ENCODE data around the gene KRTAP4-3.
"Not testable (repeated sequence)": the region's sequence is repeated elsewhere in the genome, so short reads cannot be mapped to it uniquely, and the experiment has no call there.

The KRTAP4-3 gene

DNA sequence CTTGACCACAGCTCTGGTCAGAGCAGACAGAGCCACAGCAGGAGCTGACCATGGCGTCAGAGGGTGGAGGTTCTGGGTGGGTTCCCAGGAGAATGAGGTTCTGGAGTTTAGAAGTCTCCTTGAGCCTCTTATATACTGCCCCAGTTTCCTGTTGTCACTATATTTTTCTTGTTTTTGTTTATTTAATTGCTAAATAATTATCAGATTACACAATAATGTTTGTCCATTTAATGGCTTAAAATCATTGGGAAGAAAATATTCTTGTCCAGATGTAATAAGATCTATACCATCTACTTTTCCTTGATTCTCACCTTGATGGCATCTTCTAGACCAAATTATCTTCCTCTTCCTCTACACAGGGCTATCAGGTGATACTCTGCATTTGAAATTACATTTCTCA is at the start of gene KRTAP4-3:
KRTAP4-3 (minus strand) TSS at position 101 of the 400 bp plus-strand sequence; CDS start at position 52, 49 bp downstream.
- DNase-seq, result no peak

DNA sequence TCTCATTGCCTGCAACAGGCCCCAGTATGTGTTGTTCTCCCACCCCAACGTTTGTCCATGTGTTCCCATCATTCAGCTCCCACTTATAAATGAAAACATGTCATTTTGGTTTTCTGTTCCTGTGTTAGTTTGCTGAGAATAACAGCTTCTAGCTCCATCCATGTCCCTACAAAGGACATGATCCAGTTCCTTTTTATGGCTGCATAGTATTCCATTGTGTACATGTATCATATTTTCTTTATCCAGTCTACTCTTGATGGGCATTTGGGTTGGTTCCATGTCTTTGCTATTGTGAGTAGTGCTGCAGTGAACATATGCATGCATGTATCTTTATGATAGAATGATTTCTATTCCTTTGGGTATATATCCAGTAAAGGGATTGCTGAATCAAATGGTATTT is 47.7 kb upstream of the KRTAP4-3 start:
- DNase-seq, result no peak

DNA sequence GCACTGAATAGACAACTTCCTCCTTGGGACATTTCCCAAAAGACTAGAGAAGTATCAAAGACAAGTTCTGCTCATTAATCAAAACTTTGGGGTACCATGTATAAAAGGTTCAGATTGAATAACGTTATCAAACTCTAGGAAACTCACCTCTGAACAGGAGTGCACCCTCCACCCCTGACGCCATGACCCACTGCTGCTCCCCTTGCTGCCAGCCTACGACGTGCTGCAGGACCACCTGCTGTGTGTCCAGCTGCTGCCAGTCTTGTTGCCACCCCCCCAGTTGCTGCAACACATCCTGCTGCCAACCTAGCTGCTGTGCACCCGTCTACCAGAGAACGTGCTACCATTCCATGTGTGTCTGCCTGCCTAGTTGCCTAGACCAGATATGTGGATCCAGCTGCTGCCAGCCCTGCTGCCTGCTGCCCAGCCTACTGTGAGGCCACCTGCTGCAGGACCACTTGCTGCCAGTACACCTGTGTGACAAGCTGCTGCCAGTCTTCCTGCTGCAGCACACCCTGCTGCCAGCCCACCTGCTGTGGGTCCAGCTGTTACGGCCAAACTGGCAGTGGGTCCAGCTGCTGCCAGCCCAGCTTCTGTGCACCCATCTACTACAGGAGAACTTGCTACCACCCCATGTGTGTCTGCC is 44.6 kb upstream of the KRTAP4-3 start:
- no peak for DNase-seq

DNA sequence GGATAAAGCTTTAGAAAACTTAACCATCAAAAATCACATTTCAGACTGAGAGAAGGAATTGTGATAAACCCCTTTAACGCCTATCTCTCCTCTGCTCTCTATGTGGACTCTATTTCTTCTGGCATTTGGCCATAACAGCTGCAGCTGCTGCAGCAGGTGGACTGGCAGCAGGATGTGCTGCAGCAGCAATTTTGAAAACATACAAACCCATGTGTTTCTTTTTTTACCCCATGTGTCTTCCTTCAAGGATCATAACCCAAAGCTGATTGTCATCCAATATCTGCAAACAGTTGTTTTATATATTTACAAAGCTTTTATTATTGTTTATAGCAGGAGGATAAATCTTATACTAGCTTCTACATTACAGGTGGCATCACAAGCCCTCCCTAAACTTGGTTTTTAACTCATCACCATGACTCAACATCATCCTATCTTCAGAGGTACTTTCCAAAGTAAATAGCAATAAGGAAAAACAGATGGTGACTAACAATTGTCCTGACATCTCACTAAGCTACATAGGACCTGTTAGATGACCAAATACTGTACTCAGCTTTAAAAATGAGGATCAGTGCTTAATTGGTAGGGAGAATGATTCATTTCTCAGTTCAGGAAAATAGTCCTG is 43.9 kb upstream of the KRTAP4-3 start:
- no peak for DNase-seq

DNA sequence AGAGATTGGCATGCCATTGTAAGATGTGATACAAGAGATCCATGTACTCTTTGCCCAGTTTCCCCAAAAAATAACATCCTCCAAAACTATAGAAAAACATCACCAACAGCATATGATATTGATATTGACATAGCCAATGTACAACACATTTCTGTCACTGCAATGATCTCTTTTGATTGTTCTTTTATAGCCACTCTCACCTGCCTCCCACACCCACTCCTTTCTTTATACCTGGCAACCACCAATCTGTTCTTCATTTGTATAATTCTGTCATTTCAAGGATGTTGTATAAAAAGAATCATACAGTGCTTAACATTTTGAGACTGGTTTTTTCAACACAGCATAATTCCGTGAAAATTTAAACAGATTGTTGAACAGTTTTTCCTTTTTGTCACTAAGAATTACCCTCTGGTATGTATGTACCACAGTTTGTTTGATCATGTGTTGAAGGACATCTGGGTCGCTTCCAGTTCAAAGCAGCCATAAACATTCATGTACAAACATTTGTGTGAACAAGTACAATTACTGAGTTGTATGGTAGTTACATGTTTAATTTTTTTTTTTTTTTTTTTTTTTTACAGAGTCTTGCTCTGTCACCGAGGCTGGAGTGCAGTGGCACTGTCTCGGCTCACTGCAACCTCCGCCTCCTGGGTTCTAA is 31.5 kb upstream of the KRTAP4-3 start:
- no peak for DNase-seq

DNA sequence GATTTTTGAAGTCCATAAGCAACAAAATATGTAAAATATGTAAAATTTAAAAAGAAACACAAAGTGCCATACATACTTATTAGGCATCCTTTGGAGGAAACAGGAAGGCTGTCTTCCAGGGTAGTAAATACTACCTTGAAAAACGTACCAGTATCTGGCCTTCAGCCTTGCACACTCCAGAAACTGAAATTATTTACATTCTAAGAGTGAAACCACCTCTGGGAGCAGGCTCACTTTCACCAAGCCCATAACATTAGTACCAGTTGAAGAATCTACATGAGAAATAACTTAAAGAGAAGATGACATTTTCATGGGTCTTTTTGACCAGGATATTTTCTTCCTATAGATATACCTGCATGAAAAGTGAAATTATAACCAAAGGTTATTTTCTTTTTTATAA is 28.0 kb upstream of the KRTAP4-3 start:
- DNase-seq, result no peak

DNA sequence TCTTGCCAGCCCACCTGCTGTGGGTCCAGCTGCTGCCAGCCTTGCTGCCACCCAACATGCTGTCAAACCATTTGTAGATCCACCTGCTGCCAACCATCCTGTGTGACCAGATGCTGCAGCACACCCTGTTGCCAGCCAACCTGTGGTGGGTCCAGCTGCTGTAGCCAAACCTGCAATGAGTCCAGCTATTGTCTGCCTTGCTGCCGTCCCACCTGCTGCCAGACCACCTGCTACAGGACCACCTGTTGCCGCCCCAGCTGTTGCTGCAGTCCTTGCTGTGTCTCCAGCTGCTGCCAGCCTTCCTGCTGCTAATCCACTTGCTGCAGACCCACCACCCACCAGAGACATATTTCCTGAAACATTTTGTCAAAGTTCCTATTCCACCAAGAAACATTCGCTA is 22.3 kb upstream of the KRTAP4-3 start:
- DNase-seq, result no peak

DNA sequence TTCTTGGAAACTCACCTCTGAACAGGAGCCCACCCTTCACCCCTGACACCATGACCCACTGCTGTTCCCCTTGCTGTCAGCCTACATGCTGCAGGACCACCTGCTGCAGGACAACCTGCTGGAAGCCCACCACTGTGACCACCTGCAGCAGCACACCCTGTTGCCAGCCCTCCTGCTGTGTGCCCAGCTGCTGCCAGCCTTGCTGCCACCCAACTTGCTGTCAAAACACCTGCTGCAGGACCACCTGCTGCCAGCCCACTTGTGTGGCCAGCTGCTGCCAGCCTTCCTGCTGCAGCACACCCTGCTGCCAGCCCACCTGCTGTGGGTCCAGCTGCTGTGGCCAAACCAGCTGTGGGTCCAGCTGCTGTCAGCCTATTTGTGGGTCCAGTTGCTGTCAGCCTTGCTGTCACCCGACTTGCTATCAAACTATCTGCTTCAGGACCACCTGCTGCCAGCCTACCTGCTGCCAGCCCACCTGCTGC is 21.9 kb upstream of the KRTAP4-3 start, which contains the start of gene KRTAP9-1:
KRTAP9-1 (plus strand) TSS at position 51 of the 482 bp plus-strand sequence; CDS start at position 51, 0 bp downstream.
- not testable (repeated sequence) for DNase-seq

DNA sequence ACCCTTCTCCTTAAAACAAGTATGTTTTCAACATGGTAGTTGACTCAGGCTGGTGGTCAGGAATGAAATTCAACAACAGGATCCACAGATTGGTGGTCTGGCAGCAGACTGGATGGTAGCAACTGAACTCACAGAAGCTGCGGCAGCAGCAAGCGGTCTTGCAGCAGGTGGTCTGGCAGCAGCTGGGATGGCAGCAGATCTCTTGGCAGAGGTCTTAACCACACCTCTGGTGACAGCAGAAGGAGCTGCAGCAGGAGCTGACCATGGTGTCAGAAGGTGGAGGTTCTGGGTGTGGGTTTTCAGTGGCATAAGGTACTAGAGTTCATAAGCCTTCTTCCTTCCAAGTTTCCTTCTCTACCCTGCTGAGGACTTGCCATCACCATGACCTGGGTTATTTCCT is 18.9 kb upstream of the KRTAP4-3 start:
- DNase-seq, result no peak

DNA sequence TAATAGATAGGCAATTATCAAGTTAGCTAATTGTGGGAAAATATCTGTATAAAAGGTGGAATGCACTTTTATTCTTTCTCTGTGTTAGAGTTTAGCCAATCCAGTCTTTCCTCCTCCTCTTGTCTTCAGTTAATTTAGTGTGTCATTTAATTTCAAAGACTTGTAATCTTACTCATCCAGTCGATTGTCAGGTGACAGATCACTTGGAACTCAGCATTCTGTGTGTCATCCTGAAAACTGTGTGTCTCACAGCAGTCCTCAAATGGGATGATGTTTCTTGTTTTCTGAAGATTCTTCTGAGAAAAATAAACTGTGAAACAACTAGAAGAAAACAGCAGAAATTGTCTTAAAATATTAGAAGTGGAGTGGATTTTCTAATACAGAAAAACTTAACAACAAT is 17.0 kb upstream of the KRTAP4-3 start:
- no peak for DNase-seq

DNA sequence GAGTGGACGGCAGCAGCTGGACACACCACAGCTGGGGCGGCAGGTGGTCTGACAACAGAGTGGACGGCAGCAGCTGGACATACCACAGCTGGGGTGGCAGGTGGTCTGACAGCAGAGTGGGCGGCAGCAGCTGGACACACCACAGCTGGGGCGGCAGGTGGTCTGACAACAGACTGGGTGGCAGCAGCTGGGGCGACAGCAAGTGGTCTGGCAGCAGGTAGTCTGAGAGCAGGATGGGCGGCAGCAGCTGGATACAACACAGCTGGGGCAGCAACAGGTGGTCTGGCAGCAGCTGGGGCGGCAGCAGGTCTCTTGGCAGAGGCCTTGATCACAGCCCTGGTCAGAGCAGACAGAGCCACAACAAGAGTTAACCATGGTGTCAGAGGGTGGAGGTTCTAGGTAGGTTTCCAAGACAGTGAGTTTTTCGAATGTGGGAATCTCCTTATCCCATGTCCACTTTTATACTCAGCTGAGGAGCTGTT is 16.5 kb upstream of the KRTAP4-3 start, which contains the start of gene KRTAP4-1:
KRTAP4-1 (minus strand) TSS at position 432 of the 482 bp plus-strand sequence; CDS start at position 375, 57 bp downstream.
- no peak for DNase-seq

DNA sequence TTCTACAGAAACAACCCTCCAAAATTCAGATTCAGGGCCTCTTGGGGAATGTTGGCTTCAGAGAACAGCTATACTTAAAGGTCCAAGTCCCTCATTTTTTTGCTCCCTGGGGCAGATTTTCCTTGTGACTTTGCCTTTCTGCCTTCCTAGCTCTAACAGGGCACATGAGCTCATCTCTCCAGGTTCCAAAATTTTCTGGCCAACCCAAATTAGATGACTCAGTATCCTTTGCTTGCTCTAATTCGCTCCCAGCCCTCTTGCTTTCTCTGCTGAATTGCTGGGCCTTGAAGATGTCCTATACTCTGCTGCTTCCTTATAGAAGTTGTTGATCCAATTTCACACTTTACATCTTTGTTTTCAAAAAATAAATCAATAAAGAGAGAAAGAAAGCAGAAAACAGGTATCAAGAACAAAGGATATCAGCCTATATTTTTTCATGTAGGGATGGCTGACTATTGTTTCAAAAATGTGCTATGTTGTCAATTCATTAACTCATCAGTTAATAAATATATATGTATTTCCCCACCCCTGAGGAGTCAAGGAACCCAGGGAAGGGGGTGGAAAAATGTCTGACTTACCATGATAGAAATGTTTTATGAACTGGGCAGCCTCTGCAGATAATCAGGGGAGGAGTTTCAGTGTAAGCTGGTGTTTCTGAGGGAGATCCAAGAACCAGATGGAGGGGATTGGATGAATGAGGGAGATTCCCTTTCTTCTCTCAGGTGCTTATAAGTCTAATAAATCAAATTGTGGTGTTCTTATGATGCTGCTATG is 11.0 kb upstream of the KRTAP4-3 start:
- no peak for DNase-seq

DNA sequence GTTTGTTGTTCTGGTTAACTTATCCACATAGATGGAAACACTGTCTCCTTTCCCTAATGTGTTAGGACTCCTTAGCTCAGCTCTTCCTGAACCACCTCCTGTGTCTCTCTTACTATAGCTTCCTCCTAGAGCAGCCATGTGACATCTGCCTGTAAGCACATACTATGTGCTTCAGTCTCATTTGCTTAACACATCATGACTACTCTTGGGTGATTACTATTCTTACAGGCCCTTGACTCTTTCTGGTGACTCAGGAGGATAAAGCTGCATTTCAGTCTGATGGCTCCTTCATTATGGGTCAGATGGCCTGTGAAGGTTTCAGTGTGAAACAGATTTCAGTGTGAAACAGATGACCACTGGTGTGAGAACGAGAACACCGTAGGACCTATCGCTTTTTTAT is 10.3 kb upstream of the KRTAP4-3 start:
- DNase-seq, result no peak

DNA sequence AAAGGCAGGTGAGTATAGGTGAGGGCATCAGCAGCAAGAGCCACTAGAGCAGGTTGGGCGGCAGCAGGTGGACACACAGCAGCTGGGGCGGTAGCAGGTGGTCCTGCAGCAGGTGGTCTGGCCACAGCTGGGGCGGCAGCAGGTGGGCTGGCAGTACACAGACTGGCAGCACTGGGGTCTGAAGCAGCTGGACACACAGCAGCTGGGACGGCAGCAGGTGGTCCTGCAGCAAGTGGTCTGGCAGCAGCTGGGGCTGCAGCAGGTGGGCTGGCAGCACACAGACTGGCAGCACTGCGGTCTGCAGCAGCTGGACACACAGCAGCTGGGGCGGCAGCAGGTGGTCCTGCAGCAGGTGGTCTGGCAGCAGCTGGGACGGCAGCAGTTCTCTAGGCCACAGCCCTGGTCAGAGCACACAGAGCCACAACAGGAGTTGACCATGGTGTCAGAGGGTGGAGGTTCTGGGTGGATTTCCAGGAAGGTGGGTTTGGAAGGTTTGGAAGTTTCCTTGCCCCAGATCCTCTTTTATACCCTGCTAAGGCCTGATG is 9.8 kb upstream of the KRTAP4-3 start, which contains the start of gene KRTAP4-2:
KRTAP4-2 (minus strand) TSS at position 495 of the 545 bp plus-strand sequence; CDS start at position 438, 57 bp downstream.
- DNase-seq, result no peak

DNA sequence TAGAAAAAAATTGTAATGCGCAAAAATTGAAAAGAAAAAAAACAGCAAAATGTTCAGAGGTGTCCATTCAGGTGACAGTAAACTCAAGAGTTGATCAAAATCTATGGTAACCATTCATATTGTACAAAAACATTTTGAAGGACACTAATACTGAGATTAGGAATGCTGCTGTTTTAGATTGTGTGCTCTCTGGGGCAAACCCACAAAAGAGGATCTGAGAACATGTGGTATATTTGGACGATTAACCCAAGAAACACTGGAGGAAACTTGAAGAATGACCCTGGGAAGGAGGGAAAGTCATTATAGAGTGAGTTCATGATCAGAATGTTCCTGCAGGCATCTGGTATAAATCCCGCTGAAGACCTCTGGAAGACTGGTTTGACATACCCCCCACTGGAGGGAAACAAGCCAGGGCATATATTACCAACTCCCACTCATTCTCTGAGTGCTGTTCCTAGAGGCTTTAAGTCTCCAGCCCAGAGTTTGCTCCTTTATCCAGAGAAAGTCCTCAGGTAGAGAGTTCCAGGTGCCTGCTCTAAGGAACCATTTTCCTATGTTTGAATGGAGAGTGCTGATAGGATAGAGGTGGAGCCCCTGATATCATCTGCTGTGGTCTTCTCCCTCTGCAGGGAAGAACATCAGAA is 8.8 kb upstream of the KRTAP4-3 start:
- no peak for DNase-seq

DNA sequence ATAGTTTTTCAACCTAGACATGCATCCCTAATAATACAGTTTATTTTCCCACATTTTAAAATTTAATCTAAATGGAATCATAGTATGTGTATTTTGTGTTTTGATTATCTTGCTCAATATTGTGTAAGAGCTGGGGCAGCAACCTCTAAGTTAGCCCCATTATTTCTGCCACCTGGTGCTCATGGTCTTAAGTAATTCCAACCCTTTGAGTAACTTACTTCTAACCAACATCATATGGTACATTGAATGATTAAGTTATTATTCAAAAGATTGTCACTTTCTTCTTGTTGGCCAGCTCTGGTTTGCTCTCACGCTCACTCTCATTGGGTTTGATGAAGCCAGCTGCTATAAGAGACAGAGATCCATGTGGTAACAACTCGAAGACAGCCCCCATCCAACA is 3.9 kb upstream of the KRTAP4-3 start:
- no peak for DNase-seq

DNA sequence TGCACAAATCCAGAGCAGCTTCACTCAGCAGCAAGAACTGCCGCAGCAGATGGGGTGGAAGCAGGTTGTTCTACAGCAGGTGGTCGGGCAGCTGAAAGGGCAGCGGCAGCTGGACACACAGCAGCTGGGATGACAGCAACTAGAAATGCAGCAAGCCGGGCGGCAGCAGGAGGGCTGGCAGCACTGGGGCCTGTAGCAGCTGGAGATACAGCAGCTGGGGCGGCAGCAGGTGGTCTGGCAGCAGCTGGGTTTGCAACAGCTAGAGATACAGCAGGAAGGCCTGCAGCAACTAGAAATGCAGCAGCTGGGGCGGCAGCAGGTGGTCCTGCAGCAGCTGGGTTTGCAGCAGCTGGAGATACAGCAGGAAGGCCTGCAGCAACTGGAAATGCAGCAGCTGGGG is 460 bp downstream of the KRTAP4-3 start:
- no peak for DNase-seq

DNA sequence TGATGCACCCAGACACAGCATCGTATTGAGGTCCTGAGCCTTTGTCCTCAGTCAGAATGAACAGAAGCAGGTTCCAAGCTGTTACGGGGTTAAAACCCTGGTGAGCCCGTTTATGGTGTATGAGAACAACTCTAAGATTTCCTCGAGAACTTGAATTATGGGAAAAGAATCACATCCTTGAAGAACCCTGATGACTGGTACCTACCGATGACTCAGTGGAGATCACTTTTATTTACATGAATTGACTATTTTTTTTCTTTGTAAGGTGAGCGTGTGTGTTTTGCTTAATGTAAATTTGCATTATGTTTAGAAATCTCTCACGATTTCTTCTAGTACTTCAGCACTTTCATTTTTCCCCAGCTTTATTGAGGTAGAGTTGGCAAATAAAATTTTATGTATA is 4.2 kb downstream of the KRTAP4-3 start:
- no peak for DNase-seq

DNA sequence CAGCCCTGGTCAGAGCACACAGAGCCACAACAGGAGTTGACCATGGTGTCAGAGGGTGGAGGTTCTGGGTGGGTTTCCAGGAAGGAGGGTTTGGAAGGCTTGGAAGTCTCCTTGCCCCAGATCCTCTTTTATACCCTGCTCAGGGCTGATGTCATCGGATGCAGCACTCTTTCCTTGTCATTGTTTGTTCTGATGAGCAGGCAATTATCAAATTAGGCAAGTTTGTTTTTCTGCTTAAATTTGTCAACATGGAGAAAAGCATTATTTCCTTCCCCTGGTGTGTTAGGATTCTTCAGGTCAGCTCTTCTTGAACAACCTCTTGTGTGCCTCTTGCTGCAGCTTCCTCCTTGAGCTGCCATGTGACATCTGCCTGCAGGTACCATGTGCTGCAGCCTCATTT is 7.4 kb downstream of the KRTAP4-3 start, which contains the start of gene KRTAP4-4:
KRTAP4-4 (minus strand) TSS at position 101 of the 400 bp plus-strand sequence; CDS start at position 44, 57 bp downstream.
- DNase-seq, result no peak

DNA sequence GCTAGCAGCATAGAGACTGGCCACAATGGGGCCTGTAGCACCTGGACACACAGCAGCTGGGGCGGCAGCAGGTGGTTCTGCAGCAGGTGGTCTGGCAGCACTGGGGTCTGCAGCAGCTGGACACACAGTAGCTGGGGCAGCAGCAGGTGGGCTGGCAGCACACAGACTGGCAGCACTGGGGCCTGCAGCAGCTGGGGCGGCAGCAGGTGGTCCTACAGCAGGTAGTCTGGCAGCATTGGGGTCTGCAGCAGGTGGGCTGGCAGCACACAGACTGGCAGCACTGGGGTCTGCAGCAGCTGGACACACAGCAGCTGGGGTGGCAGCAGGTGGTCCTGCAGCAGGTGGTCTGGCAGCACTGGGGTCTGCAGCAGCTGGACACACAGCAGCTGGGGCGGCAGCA is 7.8 kb downstream of the KRTAP4-3 start:
- not testable (repeated sequence) for DNase-seq

DNA sequence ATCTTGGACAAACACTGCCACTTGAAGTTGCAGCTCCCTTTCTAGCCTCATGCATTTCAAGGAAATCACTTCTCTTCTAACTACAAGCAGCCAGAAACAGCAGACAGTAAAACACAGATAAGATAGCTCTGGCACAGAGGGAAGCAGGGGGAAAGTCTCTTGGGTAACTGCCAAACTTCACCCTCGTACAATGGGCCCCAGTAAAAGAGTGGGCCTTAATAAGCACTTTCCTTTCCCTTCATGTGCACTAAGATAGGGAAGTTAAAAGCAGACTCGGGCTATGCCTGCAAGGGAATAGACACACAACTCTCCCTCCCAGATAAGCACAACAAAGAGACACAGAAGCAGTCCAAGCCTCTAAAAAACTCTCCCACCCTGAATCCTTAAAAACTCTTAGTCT is 14.2 kb downstream of the KRTAP4-3 start:
- no peak for DNase-seq

DNA sequence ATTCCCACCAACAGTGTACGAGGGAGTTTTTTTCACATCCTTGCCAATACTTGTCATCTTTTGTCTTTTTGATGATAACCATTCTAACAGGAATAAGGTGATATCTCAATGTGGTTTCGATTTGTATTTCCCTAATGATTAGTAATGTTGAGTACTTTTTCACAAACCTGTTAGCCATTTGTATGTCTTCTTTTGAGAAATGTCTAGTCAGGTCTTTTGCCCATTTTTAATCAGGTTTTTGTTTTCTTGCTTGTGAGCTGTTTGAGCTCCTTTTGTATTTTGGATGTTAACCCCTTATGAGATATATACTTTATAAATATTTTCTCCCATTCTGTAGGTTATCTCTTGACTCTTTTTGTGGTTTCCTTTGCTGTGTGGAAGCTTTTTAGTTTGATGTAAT is 16.5 kb downstream of the KRTAP4-3 start:
- DNase-seq, result no peak

All from activated CD4-positive, alpha-beta T cell treated with anti-CD3 and anti-CD28 coated beads for 48 hours (primary cell).